HCT116 (cell line): ENCODE results near the gene PGS1. TPM values are rescaled to one million over a fixed set of nuclear protein-coding genes. Genes with fewer than 3 reads are reported as not detected.

Source experiments
- ATAC-seq: fragments of 200-7000 bp; cut with Tn5 transposase; 2 replicates; pipeline ENCODE4 v1.9.1; 2020; ENCODE audit warnings: mild to moderate bottlenecking, moderate library complexity
- BruUV-seq: library from RNA; stranded (reverse); fragments of 400-500 nt; replicated peaks from 2 replicates; lab custom pipeline; 2021; lab: Mats Ljungman, UMichigan
- CTCF ChIA-PET: fragments of 300-600 bp; sonication (Branson Sonifier 250); formaldehyde crosslinking; loops from one replicate; lab custom pipeline; 2021; ENCODE audit warnings: antibody characterized with exemption; lab: Charles Lee
- POLR2A ChIA-PET: fragments of 300-600, 350-600 bp; sonication (Branson Sonifier 250); formaldehyde crosslinking; loops from one replicate; lab custom pipeline; 2021; ENCODE audit warnings: antibody characterized with exemption; lab: Charles Lee
- RAD21 ChIA-PET, 2 experiments: fragments of 300-600 bp; sonication (Branson Sonifier 250); formaldehyde crosslinking; loops; one replicate each; lab custom pipeline; 2023; ENCODE audit warnings: low total read pairs in 2 of 2; ENCODE audit not compliant: uncharacterized antibody in 2 of 2, unreplicated experiment in 2 of 2, low non-redundant PET in 1 of 2; lab: Charles Lee
- DNase-seq: peaks from one replicate; pipeline ENCODE4 v3.0.0-alpha.2; 2010; ENCODE audit warnings: low read depth, low spot score
- H2AFZ ChIP-seq: fragments of 200-600 bp; shearing (Covaris generic), sonication (generic); 2 replicates; pipeline ENCODE4 v1.6.1; 2017; ENCODE audit warnings: low read depth, mixed run types, mixed read lengths, antibody characterized with exemption, low read length; ENCODE audit not compliant: poor library complexity, severe bottlenecking
- H3K27ac ChIP-seq: 2 replicates; pipeline ENCODE4 v1.5.1; 2012; ENCODE audit warnings: low read depth, low read length
- H3K27me3 ChIP-seq: fragments of 200-600 bp; sonication (generic); 2 replicates; pipeline ENCODE4 v1.6.1; 2016; ENCODE audit warnings: mixed run types, low read length, mixed read lengths; ENCODE audit not compliant: insufficient read depth
- H3K36me3 ChIP-seq, 2 experiments: fragments of 200-500 bp in 1 of 2; fragments of 200-600 bp in 1 of 2; sonication (Bioruptor generic) in 1 of 2; sonication (generic) in 1 of 2; 2 replicates each; pipeline versions ENCODE4 v1.5.1 to v1.6.1; 2014 to 2016; ENCODE audit warnings: low read length in 2 of 2, inconsistent platforms in 1 of 2, mixed read lengths in 1 of 2, mixed run types in 1 of 2; ENCODE audit not compliant: insufficient read depth in 2 of 2, control insufficient read depth in 1 of 2
- H3K4me1 ChIP-seq, 2 experiments: fragments of 200-600 bp in 1 of 2; sonication (generic) in 1 of 2; 2 replicates each; pipeline versions ENCODE4 v1.5.1 to v1.6.1; 2012 to 2017; ENCODE audit warnings: low read length in 2 of 2, inconsistent platforms in 1 of 2, mild to moderate bottlenecking in 1 of 2, mixed read lengths in 1 of 2, mixed run types in 1 of 2, moderate library complexity in 1 of 2; ENCODE audit not compliant: insufficient read depth in 2 of 2, control insufficient read depth in 1 of 2
- H3K4me2 ChIP-seq: fragments of 200-600 bp; sonication (generic); 2 replicates; pipeline ENCODE4 v1.6.1; 2017; ENCODE audit warnings: mixed run types, low read length, mixed read lengths
- H3K4me3 ChIP-seq, 2 experiments: fragments of 200-600 bp in 1 of 2; sonication (generic) in 1 of 2; replicated peaks in 1 of 2; 2 replicates each; pipeline ENCODE4 v1.5.1; 2011 to 2016; ENCODE audit warnings: low read length in 2 of 2, control low read depth in 1 of 2, low read depth in 1 of 2, mild to moderate bottlenecking in 1 of 2, mixed read lengths in 1 of 2, mixed run types in 1 of 2
- H3K79me2 ChIP-seq: fragments of 200-600 bp; sonication (generic); 2 replicates; pipeline ENCODE4 v1.6.1; 2017; ENCODE audit warnings: mild to moderate bottlenecking, mixed run types, low read length, moderate library complexity, mixed read lengths; ENCODE audit not compliant: insufficient read depth
- H3K9ac ChIP-seq: fragments of 200-600 bp; sonication (generic); 2 replicates; pipeline ENCODE4 v1.6.1; 2016; ENCODE audit warnings: low read length, mixed read lengths
- H3K9me2 ChIP-seq: fragments of 200-600 bp; sonication (generic), shearing (Covaris generic); 2 replicates; pipeline ENCODE4 v1.6.1; 2017; ENCODE audit warnings: mixed run types, mild to moderate bottlenecking, moderate library complexity; ENCODE audit not compliant: insufficient read depth
- H3K9me3 ChIP-seq, 2 experiments: fragments of 200-500 bp in 1 of 2; fragments of 200-600 bp in 1 of 2; sonication (Bioruptor generic) in 1 of 2; sonication (generic) in 1 of 2; 2 replicates each; pipeline ENCODE4 v1.6.1; 2014 to 2017; ENCODE audit warnings: low read length in 2 of 2, mixed read lengths in 2 of 2, inconsistent platforms in 1 of 2, low read depth in 1 of 2, mild to moderate bottlenecking in 1 of 2, mixed run types in 1 of 2, moderate library complexity in 1 of 2; ENCODE audit not compliant: control insufficient read depth in 1 of 2, insufficient read depth in 1 of 2
- H4K20me1 ChIP-seq: fragments of 200-600 bp; sonication (generic), shearing (Covaris generic); 2 replicates; pipeline ENCODE4 v1.6.1; 2017; ENCODE audit warnings: mixed run types, mild to moderate bottlenecking, moderate library complexity; ENCODE audit not compliant: insufficient read depth
- POLR2AphosphoS5 ChIP-seq: IDR thresholded peaks from 2 replicates; pipeline ENCODE4 v1.6.1; 2011; ENCODE audit warnings: mild to moderate bottlenecking, low read depth, low read length, moderate library complexity
- intact Hi-C: fragments of 100-400 bp; cut with micrococcal nuclease; formaldehyde crosslinking; loops from 2 replicates; pipeline ENCODE4 v1.10.0; 2022
- total RNA-seq: library from RNA; stranded (reverse); gene quantifications from one replicate; pipeline ENCODE4 v1.2.1, GENCODE V29; 2021; ENCODE audit not compliant: unreplicated experiment
- TF ChIP-seq, protein P1 (sequence below): IDR thresholded peaks from 2 replicates; pipeline ENCODE4 v1.6.1; 2012; ENCODE audit warnings: low read depth
- TF ChIP-seq, protein P2 (sequence below), 3 experiments: fragments of 200-600 bp in 1 of 3; sonication (generic) in 1 of 3; IDR thresholded peaks in 2 of 3; conservative IDR thresholded peaks in 1 of 3; 2 replicates each; pipeline ENCODE4 v1.5.1; 2012 to 2017; ENCODE audit warnings: low read depth in 2 of 3, low read length in 2 of 3, antibody characterized with exemption in 1 of 3, borderline replicate concordance in 1 of 3, control low read depth in 1 of 3, mild to moderate bottlenecking in 1 of 3, mixed read lengths in 1 of 3, mixed run types in 1 of 3, moderate library complexity in 1 of 3; ENCODE audit not compliant: insufficient read depth in 1 of 3

The PGS1 gene
- total RNA-seq, 1 experiment from 2014 or later: 44.4 TPM

DNA sequence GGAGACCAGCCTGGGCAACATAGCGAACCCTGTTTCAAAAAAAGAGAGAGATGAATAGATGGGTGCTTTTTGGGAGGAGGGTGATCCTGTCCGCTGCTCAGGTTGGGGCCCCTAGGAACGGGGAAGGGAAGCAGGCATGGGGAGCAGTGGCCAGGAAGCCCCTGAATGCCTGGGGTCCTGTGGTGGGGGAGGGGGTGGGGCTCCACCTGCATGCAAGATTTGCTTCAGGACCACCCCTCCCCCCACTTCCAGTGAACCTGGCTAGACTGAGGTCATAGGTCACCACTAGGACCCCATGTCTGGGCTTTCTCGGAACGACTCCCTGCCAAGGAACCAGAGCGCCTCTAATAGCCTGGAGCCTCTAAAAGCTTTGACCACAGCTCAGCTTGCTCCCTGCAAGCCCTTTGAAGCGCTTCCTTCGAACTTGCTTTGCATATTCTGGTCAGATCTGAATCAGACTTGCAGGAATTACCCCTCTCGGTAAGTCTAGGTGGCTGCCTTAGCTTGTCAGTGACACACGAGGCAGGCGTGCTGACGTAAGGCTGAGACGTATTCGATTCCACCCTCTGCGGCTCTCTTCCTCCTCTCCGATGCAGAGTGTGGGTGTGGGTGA is 22.2 kb upstream of the PGS1 start:
- 0 out of 2 replicates have a peak overlapping the region, but pooled peaks have one; percentile 9 for H3K9ac ChIP-seq
- H4K20me1 ChIP-seq: peaks cover 3% of the 10 kb centered on the region; the same call in 1 of the 2 replicates
- H3K27me3 ChIP-seq: no peaks in the 10 kb centered on the region
- no TSS peak for BruUV-seq
- DNase-seq: no peak
- CTCF ChIA-PET: no interaction called here
- no peak overlapping the region for H2AFZ ChIP-seq
- peaks cover 15 to 22% of the 10 kb centered on the region in 2 experiments for H3K36me3 ChIP-seq
- ATAC-seq: no peak
- no peak overlapping the region for H3K4me2 ChIP-seq
- POLR2A ChIA-PET: interaction anchor here (1.0 kb wide), 1 partner anchor 21 kb away, joined by 3 read pairs; no protein-coding TSS in a partner anchor
- H3K27ac ChIP-seq: no peak overlapping the region
- H3K9me3 ChIP-seq: no peaks in the 10 kb centered on the region
- peaks cover 39 to 88% of the 10 kb centered on the region in 2 experiments for H3K4me1 ChIP-seq
- intact Hi-C loops: no loop called here
- TF ChIP-seq POLR2AphosphoS5: peak; percentile 52
- TF ChIP-seq, protein P1, sequence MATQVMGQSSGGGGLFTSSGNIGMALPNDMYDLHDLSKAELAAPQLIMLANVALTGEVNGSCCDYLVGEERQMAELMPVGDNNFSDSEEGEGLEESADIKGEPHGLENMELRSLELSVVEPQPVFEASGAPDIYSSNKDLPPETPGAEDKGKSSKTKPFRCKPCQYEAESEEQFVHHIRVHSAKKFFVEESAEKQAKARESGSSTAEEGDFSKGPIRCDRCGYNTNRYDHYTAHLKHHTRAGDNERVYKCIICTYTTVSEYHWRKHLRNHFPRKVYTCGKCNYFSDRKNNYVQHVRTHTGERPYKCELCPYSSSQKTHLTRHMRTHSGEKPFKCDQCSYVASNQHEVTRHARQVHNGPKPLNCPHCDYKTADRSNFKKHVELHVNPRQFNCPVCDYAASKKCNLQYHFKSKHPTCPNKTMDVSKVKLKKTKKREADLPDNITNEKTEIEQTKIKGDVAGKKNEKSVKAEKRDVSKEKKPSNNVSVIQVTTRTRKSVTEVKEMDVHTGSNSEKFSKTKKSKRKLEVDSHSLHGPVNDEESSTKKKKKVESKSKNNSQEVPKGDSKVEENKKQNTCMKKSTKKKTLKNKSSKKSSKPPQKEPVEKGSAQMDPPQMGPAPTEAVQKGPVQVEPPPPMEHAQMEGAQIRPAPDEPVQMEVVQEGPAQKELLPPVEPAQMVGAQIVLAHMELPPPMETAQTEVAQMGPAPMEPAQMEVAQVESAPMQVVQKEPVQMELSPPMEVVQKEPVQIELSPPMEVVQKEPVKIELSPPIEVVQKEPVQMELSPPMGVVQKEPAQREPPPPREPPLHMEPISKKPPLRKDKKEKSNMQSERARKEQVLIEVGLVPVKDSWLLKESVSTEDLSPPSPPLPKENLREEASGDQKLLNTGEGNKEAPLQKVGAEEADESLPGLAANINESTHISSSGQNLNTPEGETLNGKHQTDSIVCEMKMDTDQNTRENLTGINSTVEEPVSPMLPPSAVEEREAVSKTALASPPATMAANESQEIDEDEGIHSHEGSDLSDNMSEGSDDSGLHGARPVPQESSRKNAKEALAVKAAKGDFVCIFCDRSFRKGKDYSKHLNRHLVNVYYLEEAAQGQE: no peak
- RAD21 ChIA-PET: no interaction called here
- no peak overlapping the region for H3K4me3 ChIP-seq
- peaks cover 36% of the 10 kb centered on the region for H3K79me2 ChIP-seq
- no peaks in the 10 kb centered on the region for H3K9me2 ChIP-seq

DNA sequence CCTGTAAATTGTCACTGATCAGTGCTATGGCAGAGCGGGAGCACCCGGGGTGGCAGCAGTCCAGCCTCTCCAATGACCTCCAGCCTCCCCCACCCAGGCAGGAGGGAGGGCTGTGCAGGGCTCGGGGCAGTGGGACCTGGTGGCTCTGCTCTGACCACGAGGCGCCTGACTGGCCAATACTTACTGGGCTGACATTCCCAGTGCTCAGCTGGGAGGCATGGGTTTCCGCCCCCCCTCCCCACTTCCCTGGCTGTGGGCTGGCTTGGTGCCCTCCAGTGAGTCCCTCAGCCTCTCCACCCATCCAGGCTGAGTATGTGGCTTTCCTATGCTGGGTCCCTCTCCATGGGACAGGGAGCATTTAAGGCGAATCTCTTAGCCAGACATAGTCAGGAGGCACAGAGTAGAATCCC is 21.3 kb upstream of the PGS1 start:
- intact Hi-C loops: no loop called here
- Histone ChIP-seq H3K9ac (0 out of 2 replicates have a peak overlapping the region, but pooled peaks have one; percentile 8), H3K4me3 (no peak overlapping the region), H3K9me3 (no peaks in the 10 kb centered on the region), H2AFZ (no peak overlapping the region), H3K79me2 (peaks cover 36% of the 10 kb centered on the region), H3K27me3 (no peaks in the 10 kb centered on the region), H3K4me2 (peak overlapping the region; percentile 20; the same call in 1 of the 2 replicates), H4K20me1 (peaks cover 3% of the 10 kb centered on the region; the same call in 1 of the 2 replicates), H3K4me1 (peaks cover 29 to 83% of the 10 kb centered on the region in 2 experiments), H3K27ac (peak overlapping the region; percentile 35; the same call in 1 of the 2 replicates), H3K9me2 (no peaks in the 10 kb centered on the region), H3K36me3 (peaks cover 15 to 22% of the 10 kb centered on the region in 2 experiments)
- TF ChIP-seq, protein P1: no peak
- TF ChIP-seq POLR2AphosphoS5: peak; percentile 14; the same call in 1 of the 2 replicates
- TF ChIP-seq, protein P2, sequence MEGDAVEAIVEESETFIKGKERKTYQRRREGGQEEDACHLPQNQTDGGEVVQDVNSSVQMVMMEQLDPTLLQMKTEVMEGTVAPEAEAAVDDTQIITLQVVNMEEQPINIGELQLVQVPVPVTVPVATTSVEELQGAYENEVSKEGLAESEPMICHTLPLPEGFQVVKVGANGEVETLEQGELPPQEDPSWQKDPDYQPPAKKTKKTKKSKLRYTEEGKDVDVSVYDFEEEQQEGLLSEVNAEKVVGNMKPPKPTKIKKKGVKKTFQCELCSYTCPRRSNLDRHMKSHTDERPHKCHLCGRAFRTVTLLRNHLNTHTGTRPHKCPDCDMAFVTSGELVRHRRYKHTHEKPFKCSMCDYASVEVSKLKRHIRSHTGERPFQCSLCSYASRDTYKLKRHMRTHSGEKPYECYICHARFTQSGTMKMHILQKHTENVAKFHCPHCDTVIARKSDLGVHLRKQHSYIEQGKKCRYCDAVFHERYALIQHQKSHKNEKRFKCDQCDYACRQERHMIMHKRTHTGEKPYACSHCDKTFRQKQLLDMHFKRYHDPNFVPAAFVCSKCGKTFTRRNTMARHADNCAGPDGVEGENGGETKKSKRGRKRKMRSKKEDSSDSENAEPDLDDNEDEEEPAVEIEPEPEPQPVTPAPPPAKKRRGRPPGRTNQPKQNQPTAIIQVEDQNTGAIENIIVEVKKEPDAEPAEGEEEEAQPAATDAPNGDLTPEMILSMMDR (IDR thresholded peaks at IDR 0.05 in 2 of 3, conservative IDR thresholded peaks at IDR 0.05 in 1 of 3; ENCODE audit: borderline replicate concordance in 1 of 3, insufficient read depth in 1 of 3, low read depth in 2 of 3, low read length in 2 of 3): no peak
- BruUV-seq: no TSS peak
- CTCF ChIA-PET: no interaction called here
- ATAC-seq: no peak
- POLR2A ChIA-PET: no interaction called here
- RAD21 ChIA-PET: no interaction called here
- DNase-seq: no peak
